Right lobe of liver (tissue), 4 donors: ENCODE data around the gene UGT2B17.

ENCODE experiments used
- POLR2A ChIP-seq: fragments of 450-650 bp; IDR thresholded peaks from one replicate; pipeline ENCODE4 v1.6.1; 2017; ENCODE audit warnings: antibody characterized with exemption, mild to moderate bottlenecking
- TF ChIP-seq, protein P1 (sequence below), 4 donors: fragments of 200-600 bp in 3 of 4; fragments of 450-650 bp in 1 of 4; IDR thresholded peaks; one replicate each; pipeline versions ENCODE4 v1.5.1 to v1.8.0; 2016 to 2022; ENCODE audit warnings: antibody characterized with exemption in 4 of 4, mild to moderate bottlenecking in 2 of 4
- donor health status: DM: no; HTN: no; CAD: no.
- donor health status: DM: no; HTN: no; CAD: no.
- donor health status: DM: no; HTN: yes; CAD: no.

DNA sequence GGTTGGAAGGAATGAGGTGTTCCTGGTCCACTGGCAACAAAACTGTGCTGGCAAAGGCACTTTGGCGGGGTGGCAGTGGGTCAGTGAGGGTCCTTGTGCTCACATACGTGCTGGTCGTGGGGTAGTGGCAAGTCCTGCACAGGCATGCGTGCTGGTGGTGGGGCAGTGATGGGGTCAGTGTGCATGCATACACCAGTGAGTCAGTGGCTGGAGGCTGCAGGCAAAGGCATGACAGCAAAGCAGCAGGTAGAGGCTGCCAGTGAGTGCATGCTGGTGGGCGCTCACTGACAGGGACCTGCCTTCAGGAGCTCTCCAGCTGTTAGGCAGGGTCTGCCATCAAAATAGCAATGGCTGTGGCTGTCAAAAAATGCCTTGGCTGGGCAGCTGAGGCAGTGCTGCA, 86.8 kb downstream of the UGT2B17 start:
- TF ChIP-seq, protein P1, sequence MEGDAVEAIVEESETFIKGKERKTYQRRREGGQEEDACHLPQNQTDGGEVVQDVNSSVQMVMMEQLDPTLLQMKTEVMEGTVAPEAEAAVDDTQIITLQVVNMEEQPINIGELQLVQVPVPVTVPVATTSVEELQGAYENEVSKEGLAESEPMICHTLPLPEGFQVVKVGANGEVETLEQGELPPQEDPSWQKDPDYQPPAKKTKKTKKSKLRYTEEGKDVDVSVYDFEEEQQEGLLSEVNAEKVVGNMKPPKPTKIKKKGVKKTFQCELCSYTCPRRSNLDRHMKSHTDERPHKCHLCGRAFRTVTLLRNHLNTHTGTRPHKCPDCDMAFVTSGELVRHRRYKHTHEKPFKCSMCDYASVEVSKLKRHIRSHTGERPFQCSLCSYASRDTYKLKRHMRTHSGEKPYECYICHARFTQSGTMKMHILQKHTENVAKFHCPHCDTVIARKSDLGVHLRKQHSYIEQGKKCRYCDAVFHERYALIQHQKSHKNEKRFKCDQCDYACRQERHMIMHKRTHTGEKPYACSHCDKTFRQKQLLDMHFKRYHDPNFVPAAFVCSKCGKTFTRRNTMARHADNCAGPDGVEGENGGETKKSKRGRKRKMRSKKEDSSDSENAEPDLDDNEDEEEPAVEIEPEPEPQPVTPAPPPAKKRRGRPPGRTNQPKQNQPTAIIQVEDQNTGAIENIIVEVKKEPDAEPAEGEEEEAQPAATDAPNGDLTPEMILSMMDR (IDR thresholded peaks at IDR 0.05) = no peak
- TF ChIP-seq POLR2A = no peak
